ENCODE results near the gene ATP13A5. TPM values are rescaled to one million over a fixed set of nuclear protein-coding genes. Genes with fewer than 3 reads are reported as not detected.

The ATP13A5 gene
- total RNA-seq, 1 experiment from 2014 or later = not detected

DNA sequence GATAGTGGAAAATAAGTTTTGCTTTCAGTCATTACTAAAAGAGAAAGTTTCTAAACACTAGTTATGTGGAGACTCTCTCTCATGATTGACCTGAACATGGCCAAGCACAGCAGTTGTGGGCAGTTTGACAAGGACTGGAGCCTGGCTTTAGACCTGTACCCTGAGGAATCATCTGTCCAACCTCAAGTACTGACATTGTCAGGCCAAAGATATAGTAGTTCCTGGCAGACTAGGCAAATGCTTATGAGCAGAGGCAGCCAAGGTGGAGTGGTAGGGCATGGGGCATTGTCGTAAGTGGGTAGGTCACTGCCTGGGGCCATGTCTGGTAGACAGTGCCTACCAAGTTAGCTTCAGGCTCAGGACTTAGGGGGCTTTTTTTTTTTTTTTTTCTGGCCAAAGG, 116.6 kb downstream of the ATP13A5 start:
- H2AFZ ChIP-seq (ENCODE audit: low read length) = no peak overlapping the region
- H2BK20ac ChIP-seq (ENCODE audit: low read depth, low read length, poor library complexity, severe bottlenecking) = no peak overlapping the region
- H2BK15ac ChIP-seq (ENCODE audit: low read depth, low read length) = no peak overlapping the region
- H3K23ac ChIP-seq (ENCODE audit: insufficient read length, low read depth, low read length) = no peak overlapping the region
- H2BK12ac ChIP-seq (ENCODE audit: insufficient read length, low read depth, low read length) = no peak overlapping the region
- H3K36me3 Mint-ChIP-seq (ENCODE audit: insufficient read depth in 1 of 3, low read depth in 3 of 3) = peaks cover 0 to 14% (median 0%) of the 10 kb centered on the region in 3 experiments; a peak in 4 of 7 replicates
- H3K18ac ChIP-seq (ENCODE audit: insufficient read length, low read depth, low read length) = no peak overlapping the region
- no peaks in the 10 kb centered on the region for H4K20me1 ChIP-seq (ENCODE audit: control insufficient read depth, insufficient read depth, insufficient read length)
- H3K4me1 ChIP-seq (ENCODE audit: insufficient read depth, low read length) = no peaks in the 10 kb centered on the region
- H3K27ac Mint-ChIP-seq = no peak overlapping the region
- H3K79me1 ChIP-seq (ENCODE audit: insufficient read depth, low read depth, low read length, poor library complexity, severe bottlenecking) = no peaks in the 10 kb centered on the region
- H4K8ac ChIP-seq (replicated peaks; ENCODE audit: insufficient read length, low read depth, low read length) = no peak overlapping the region
- H3T11ph ChIP-seq (ENCODE audit: low read length) = no peak overlapping the region
- DNase-seq = no peak
- no peak overlapping the region for H3K9ac ChIP-seq (ENCODE audit: extremely low read depth, insufficient read length, low read length)
- H2AK5ac ChIP-seq (ENCODE audit: insufficient read length, low read length) = no peak overlapping the region
- H2BK5ac ChIP-seq (ENCODE audit: insufficient read length, low read length) = no peak overlapping the region
- H3K9me3 ChIP-seq (ENCODE audit: control insufficient read depth, low read depth, low read length) = no peaks in the 10 kb centered on the region
- H4K5ac ChIP-seq (ENCODE audit: insufficient read length, low read depth, low read length) = no peak overlapping the region
- no peaks in the 10 kb centered on the region for H3K4me1 Mint-ChIP-seq
- TF ChIP-seq, protein P1, sequence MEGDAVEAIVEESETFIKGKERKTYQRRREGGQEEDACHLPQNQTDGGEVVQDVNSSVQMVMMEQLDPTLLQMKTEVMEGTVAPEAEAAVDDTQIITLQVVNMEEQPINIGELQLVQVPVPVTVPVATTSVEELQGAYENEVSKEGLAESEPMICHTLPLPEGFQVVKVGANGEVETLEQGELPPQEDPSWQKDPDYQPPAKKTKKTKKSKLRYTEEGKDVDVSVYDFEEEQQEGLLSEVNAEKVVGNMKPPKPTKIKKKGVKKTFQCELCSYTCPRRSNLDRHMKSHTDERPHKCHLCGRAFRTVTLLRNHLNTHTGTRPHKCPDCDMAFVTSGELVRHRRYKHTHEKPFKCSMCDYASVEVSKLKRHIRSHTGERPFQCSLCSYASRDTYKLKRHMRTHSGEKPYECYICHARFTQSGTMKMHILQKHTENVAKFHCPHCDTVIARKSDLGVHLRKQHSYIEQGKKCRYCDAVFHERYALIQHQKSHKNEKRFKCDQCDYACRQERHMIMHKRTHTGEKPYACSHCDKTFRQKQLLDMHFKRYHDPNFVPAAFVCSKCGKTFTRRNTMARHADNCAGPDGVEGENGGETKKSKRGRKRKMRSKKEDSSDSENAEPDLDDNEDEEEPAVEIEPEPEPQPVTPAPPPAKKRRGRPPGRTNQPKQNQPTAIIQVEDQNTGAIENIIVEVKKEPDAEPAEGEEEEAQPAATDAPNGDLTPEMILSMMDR (conservative IDR thresholded peaks at IDR 0.05) = no peak
- no peaks in the 10 kb centered on the region for H3K9me3 Mint-ChIP-seq
- H3K23me2 ChIP-seq (ENCODE audit: insufficient read length, low read depth, low read length, poor library complexity, severe bottlenecking) = no peaks in the 10 kb centered on the region
- H3K56ac ChIP-seq (ENCODE audit: insufficient read length, low read depth, low read length) = no peak overlapping the region
- H3K79me2 ChIP-seq (ENCODE audit: insufficient read depth, low read length) = no peaks in the 10 kb centered on the region
- H3K14ac ChIP-seq (ENCODE audit: insufficient read depth, low read length) = no peak overlapping the region
- no peak overlapping the region for H2BK120ac ChIP-seq (ENCODE audit: low read depth, low read length, poor library complexity, severe bottlenecking)
- no peak overlapping the region for H3K4me3 Mint-ChIP-seq
- no peaks in the 10 kb centered on the region for H3K27me3 Mint-ChIP-seq (ENCODE audit: low read depth)
- H3K27me3 ChIP-seq (ENCODE audit: insufficient read depth, low read length) = no peaks in the 10 kb centered on the region
- no peak overlapping the region for H3K27ac ChIP-seq (ENCODE audit: insufficient read length, low read depth, low read length)
- H3K4ac ChIP-seq (ENCODE audit: low read depth, low read length) = no peak overlapping the region
- no peak overlapping the region for H3K4me2 ChIP-seq (ENCODE audit: insufficient read depth, insufficient read length, low read length)
- WGBS (ENCODE audit: extremely low coverage, insufficient read length, low lambda C conversion rate) = no CpG with 5 or more reads among the region's 1 CpG
- H4K91ac ChIP-seq (ENCODE audit: insufficient read length, low read depth, low read length) = no peak overlapping the region
